ENCODE measurements around the gene EHD1. TPM values are rescaled to one million over a fixed set of nuclear protein-coding genes. Genes with fewer than 3 reads are reported as not detected.

The EHD1 gene
- polyA plus RNA-seq, 3 donors: 30.3 to 212 (median 48.4) TPM

GRCh38 chr11:64858467-64859263, 19.8 kb downstream of the EHD1 start:
- H3K9me3 Mint-ChIP-seq: peaks cover 0 to 2% (median 0%) of the 10 kb centered on the region in 7 donors
- no peak for TF ChIP-seq CTCF (IDR thresholded peaks at IDR 0.05)
- H3K4me1 Mint-ChIP-seq: peaks cover 96% of the 10 kb centered on the region
- Histone ChIP-seq H3K4me1 (ENCODE audit: control insufficient read depth in 1 of 2, insufficient read depth in 2 of 2, low read length in 2 of 2) (peaks cover 100% of the 10 kb centered on the region in 2 donors), H3K9me3 (replicated peaks in 1 of 2; ENCODE audit: control insufficient read depth in 1 of 2, insufficient read depth in 1 of 2, low read length in 2 of 2) (no peaks in the 10 kb centered on the region), H3K27ac (ENCODE audit: low read depth in 1 of 2, low read length in 2 of 2) (peak overlapping the region; percentile 80 to 85), H3K4me3 (replicated peaks in 1 of 3; ENCODE audit: low read depth in 2 of 3, low read length in 3 of 3) (peak overlapping the region in 1 of 3 experiments; percentile 55), H3K9ac (ENCODE audit: insufficient read depth, low read length, poor library complexity, severe bottlenecking) (peak overlapping the region; percentile 44), H2AFZ (ENCODE audit: insufficient read depth, low read depth, low read length, poor library complexity, severe bottlenecking) (no peak overlapping the region), H3K4me2 (replicated peaks; ENCODE audit: extremely low read depth, low read length, poor library complexity, severe bottlenecking) (peak overlapping the region; percentile 56), H3K36me3 (replicated peaks in 1 of 2; ENCODE audit: control insufficient read depth in 1 of 2, insufficient read depth in 2 of 2, low read length in 2 of 2) (peaks cover 11 to 13% of the 10 kb centered on the region in 2 donors), H3K27me3 (ENCODE audit: control insufficient read depth in 2 of 2, insufficient read depth in 2 of 2, low read length in 2 of 2) (no peaks in the 10 kb centered on the region), H4K20me1 (ENCODE audit: insufficient read depth, low read length) (peaks cover 53% of the 10 kb centered on the region), H3K79me2 (ENCODE audit: insufficient read depth, low read length) (peaks cover 74% of the 10 kb centered on the region)
- H3K36me3 Mint-ChIP-seq: peaks cover 55 to 75% of the 10 kb centered on the region in 2 donors
- DNase-seq: peak; percentile 81 to 92 (median 87)
- H3K4me3 Mint-ChIP-seq: peak overlapping the region; percentile 71
- H3K27me3 Mint-ChIP-seq (ENCODE audit: low read depth in 3 of 3): peaks cover 0 to 5% (median 3%) of the 10 kb centered on the region in 3 donors
- H3K27ac Mint-ChIP-seq: peak overlapping the region; percentile 87 to 96 (median 92)
- intact Hi-C loops (cut with micrococcal nuclease): no loop called here
- WGBS (ENCODE audit: insufficient coverage): 30% methylated on average over 8 of the region's 19 CpGs

- Mint-ChIP-seq H3K4me1 (peaks cover 96% of the 10 kb centered on the region), H3K36me3 (peaks cover 67 to 75% of the 10 kb centered on the region in 2 donors), H3K9me3 (peaks cover 0 to 2% (median 0%) of the 10 kb centered on the region in 7 donors), H3K4me3 (peak overlapping the region in 1 of 2 donors; percentile 48), H3K27ac (peak overlapping the region; percentile 46 to 96 (median 71)), H3K27me3 (ENCODE audit: low read depth in 3 of 3) (peaks cover 0 to 8% (median 3%) of the 10 kb centered on the region in 3 donors)
- H3K27me3 ChIP-seq (ENCODE audit: control insufficient read depth in 2 of 2, insufficient read depth in 2 of 2, low read length in 2 of 2): no peaks in the 10 kb centered on the region
- no peak for DNase-seq
- peak overlapping the region in 1 of 2 donors; percentile 85 for H3K27ac ChIP-seq (ENCODE audit: low read depth in 1 of 2, low read length in 2 of 2)
- intact Hi-C loops (cut with micrococcal nuclease): loop anchor here in 1 of 2 donors (2.0 kb wide), 1 partner anchor 13 kb away; no protein-coding TSS in a partner anchor
- no peak for TF ChIP-seq CTCF (IDR thresholded peaks at IDR 0.05)
- H2AFZ ChIP-seq (ENCODE audit: insufficient read depth, low read depth, low read length, poor library complexity, severe bottlenecking): no peak overlapping the region
- H3K4me2 ChIP-seq (replicated peaks; ENCODE audit: extremely low read depth, low read length, poor library complexity, severe bottlenecking): no peak overlapping the region
- H3K4me1 ChIP-seq (ENCODE audit: control insufficient read depth in 1 of 2, insufficient read depth in 2 of 2, low read length in 2 of 2): peaks cover 100% of the 10 kb centered on the region in 2 donors
- peak overlapping the region; percentile 12 for H3K9ac ChIP-seq (ENCODE audit: insufficient read depth, low read length, poor library complexity, severe bottlenecking)
- H3K79me2 ChIP-seq (ENCODE audit: insufficient read depth, low read length): peaks cover 62% of the 10 kb centered on the region
- peak overlapping the region in 1 of 3 experiments; percentile 14 for H3K4me3 ChIP-seq (replicated peaks in 1 of 3; ENCODE audit: low read depth in 2 of 3, low read length in 3 of 3)
- no peaks in the 10 kb centered on the region for H3K9me3 ChIP-seq (replicated peaks in 1 of 2; ENCODE audit: control insufficient read depth in 1 of 2, insufficient read depth in 1 of 2, low read length in 2 of 2)
- peaks cover 19 to 22% of the 10 kb centered on the region in 2 donors for H3K36me3 ChIP-seq (replicated peaks in 1 of 2; ENCODE audit: control insufficient read depth in 1 of 2, insufficient read depth in 2 of 2, low read length in 2 of 2)
- WGBS (ENCODE audit: insufficient coverage): 96% methylated on average over 2 of the region's 6 CpGs
- peaks cover 52% of the 10 kb centered on the region for H4K20me1 ChIP-seq (ENCODE audit: insufficient read depth, low read length)
Measured at GRCh38 chr11:64857485-64857884, 20.9 kb downstream of the EHD1 start.

Data from CD14-positive monocyte (primary cell).